ENCODE measurements around the gene PAPPA.

DNA sequence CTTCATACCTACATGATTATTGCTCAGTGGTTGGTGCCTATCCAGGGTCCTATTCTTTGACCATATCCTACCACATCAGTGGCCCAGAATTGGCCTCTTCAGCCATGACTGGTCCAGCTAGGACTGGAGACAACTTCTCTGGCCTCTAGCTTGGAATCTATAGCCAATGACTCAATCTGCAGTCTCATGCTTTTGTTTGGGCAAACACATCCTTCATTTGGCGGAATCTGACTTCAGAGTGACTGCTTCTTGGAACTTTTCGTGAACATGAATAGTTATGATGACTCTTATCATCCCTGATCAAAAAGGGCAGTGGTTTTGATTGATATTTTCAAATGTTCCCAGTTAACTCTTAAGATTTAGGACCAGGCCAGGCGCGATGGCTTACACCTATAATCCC, 134.1 kb downstream of the PAPPA start:
- TF ChIP-seq CTCF (IDR thresholded peaks at IDR 0.05) = no peak
- no peak for TF ChIP-seq POLR2A (IDR thresholded peaks at IDR 0.05)
